Sigmoid colon (tissue), 4 donors: ENCODE measurements around the gene MAST1.

Experiments used
- CTCF ChIP-seq, 4 experiments: fragments of 450-650 bp in 3 of 4; fragments of 200-600 bp in 1 of 4; IDR thresholded peaks; one replicate each; pipeline ENCODE4 v1.5.1; 2016 to 2019; ENCODE audit warnings: antibody characterized with exemption in 4 of 4, mild to moderate bottlenecking in 3 of 4, moderate library complexity in 2 of 4
- POLR2AphosphoS5 ChIP-seq, 4 donors: sonication (generic); formaldehyde crosslinking; IDR thresholded peaks; one replicate each; pipeline ENCODE4 v1.6.1; 2017; ENCODE audit warnings: antibody characterized with exemption in 4 of 4

GRCh38 chr19:12885749-12886650 lies 47.7 kb downstream of the MAST1 start:
- TF ChIP-seq CTCF (IDR thresholded peaks at IDR 0.05) (no peak), POLR2AphosphoS5 (IDR thresholded peaks at IDR 0.05) (no peak)
